Stimulated activated CD8-positive, alpha-beta memory T cell treated with anti-CD3 and anti-CD28 coated beads, Interleukin-4, amount 100 ng/mL, for 1 hour (primary cell): ENCODE measurements around the gene ATOX1.
"Not testable (repeated sequence)": the region's sequence is repeated elsewhere in the genome, so short reads cannot be mapped to it uniquely, and the experiment has no call there.

Source experiments
- DNase-seq, 2 donors: peaks; one replicate each; pipeline ENCODE4 v3.0.0-alpha.2; 2020; ENCODE audit warnings: low read depth in 2 of 2, low spot score in 1 of 2

ATOX1 gene

GRCh38 chr5:151699071-151699901 lies 59.1 kb downstream of the ATOX1 start:
- no peak for DNase-seq

GRCh38 chr5:151698081-151698480 lies 60.4 kb downstream of the ATOX1 start:
- DNase-seq: not testable (repeated sequence)

DNA sequence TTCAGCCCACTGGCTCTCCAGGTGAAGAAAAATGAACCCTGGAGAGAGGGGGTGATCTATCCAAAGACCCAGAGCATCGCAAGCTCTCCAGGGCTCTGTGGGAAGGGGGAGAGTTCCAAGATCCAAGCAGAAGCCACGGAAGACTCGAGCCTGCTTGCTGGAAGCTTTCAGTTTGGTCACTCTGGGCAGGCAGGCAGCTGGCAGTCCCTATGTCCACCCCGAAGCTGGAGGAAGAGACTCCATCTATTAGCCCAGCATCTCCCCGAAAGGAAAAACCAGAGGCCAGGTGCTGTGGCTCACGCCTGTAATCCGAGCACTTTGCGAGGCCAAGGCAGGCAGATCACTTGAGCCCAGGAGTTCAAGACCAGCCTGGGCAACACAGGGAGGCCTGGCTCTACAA lies 61.0 kb downstream of the ATOX1 start:
- DNase-seq: no peak

- DNase-seq: no peak
Measured at GRCh38 chr5:151696470-151697061, 61.9 kb downstream of the ATOX1 start.

DNA sequence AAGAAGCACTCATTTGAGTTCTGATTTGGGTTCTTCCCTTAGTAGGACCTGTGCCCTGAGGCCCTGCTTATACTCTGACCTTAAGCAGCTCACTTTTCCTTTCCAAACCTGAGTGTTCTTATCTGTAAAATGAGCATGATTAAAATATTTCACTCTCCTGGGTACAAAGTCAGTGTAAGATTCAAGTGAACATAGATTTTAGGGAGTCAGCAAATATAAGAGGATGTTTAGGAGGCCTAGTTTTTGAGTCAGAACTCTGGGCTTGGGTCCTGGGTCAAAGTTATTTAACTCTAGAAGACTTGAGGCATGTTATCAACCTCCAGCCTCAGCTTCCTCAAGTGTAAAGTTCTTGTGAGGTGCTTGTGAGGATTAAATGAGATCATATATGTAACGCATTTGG lies 63.0 kb downstream of the ATOX1 start:
- DNase-seq: no peak

GRCh38 chr5:151694035-151694485 lies 64.4 kb downstream of the ATOX1 start:
- DNase-seq: no peak
